ENCODE data around the gene PTPRB.

PTPRB gene

DNA sequence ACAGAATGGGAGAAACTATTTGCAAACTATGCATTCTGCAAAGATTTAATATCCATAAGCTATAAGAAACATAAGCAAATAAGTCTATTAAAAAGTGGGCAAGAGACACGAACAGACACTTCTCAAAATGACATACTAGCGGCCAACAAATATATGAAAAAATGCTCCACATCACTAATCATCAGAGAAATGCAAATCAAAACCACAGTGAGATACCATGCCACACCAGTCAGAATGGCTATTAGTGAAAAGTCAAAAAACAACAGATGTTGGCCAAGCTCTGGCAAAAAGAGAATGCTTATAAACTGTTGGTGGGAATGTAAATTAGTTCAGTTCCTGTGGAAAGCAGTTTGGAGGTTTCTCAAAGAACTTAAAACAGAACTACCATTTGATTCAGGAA is 149.8 kb downstream of the PTPRB start:
- no peak for TF ChIP-seq CTCF (IDR thresholded peaks at IDR 0.05)

- no peak for TF ChIP-seq CTCF (IDR thresholded peaks at IDR 0.05)
Observed at GRCh38 chr12:70486588-70486987, 150.6 kb downstream of the PTPRB start.

DNA sequence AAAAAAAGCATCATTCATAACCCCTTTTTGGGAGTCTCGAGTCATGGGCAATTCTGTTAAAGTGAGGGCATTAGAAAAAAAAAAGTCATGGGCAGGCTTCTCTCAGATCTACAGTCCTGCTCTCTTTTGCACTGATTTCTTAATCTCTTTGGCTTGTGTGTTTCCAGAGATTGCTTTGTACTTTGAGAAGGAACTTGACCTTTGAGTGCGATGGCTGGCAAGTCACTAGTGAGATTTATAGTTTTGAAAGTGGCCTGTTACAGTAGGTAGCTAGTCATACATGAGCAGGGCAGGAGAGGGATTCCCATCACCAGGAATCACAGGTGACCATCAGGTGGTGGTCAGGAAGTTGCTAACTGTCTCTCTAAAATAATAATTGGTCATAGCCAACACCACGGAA is 151.5 kb downstream of the PTPRB start:
- TF ChIP-seq CTCF (IDR thresholded peaks at IDR 0.05) = no peak

- TF ChIP-seq CTCF (IDR thresholded peaks at IDR 0.05) = no peak
Observed at GRCh38 chr12:70484464-70484863, 152.8 kb downstream of the PTPRB start.

- TF ChIP-seq CTCF (IDR thresholded peaks at IDR 0.05) = no peak
Observed at GRCh38 chr12:70482764-70483163, 154.5 kb downstream of the PTPRB start.

- no peak for TF ChIP-seq CTCF (IDR thresholded peaks at IDR 0.05)
Observed at GRCh38 chr12:70469221-70469820, 167.9 kb downstream of the PTPRB start.

- TF ChIP-seq CTCF (IDR thresholded peaks at IDR 0.05) = no peak
Observed at GRCh38 chr12:70468741-70469140, 168.5 kb downstream of the PTPRB start.
